ENCODE results near the gene TMUB1.

Gene TMUB1

DNA sequence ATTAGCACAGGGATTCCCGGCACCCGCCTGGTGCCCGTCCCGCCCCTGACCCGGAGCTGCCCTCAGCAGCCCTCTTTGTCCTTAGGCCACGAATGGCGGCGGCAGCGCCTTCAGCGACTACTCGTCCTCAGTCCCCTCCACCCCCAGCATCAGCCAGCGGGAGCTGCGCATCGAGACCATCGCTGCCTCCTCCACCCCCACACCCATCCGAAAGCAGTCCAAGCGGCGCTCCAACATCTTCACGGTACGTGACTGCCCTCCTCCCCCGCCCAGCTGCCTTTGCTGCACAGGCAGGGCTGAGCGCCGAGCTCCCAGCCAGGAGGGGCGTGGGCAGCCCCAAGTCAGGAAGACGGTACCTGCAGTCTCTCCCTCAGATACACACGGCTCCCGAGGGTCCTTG is 36.6 kb upstream of the TMUB1 start:
- Histone ChIP-seq H3K4me1 (ENCODE audit: low read length) (no peaks in the 10 kb centered on the region), H3K4me2 (ENCODE audit: low read length) (no peak overlapping the region), H3K27ac (ENCODE audit: low read length) (no peak overlapping the region), H3K27me3 (ENCODE audit: low read depth, low read length) (no peaks in the 10 kb centered on the region), H3K4me3 (ENCODE audit: low read length) (no peak overlapping the region), H3K36me3 (replicated peaks; ENCODE audit: low read depth, low read length) (no peaks in the 10 kb centered on the region), H3K9ac (ENCODE audit: low read length) (no peak overlapping the region), H3K9me3 (ENCODE audit: insufficient read depth, low read length) (no peaks in the 10 kb centered on the region), H4K20me1 (ENCODE audit: insufficient read depth, low read length) (peaks cover 21% of the 10 kb centered on the region), H3K79me2 (ENCODE audit: low read length) (no peaks in the 10 kb centered on the region), H2AFZ (ENCODE audit: low read depth, low read length) (no peak overlapping the region)
- TF ChIP-seq CTCF (IDR thresholded peaks at IDR 0.05; ENCODE audit: low read depth, low read length) = no peak
- TF ChIP-seq EZH2phosphoT487 (IDR thresholded peaks at IDR 0.05; ENCODE audit: low read depth) = no peak

DNA sequence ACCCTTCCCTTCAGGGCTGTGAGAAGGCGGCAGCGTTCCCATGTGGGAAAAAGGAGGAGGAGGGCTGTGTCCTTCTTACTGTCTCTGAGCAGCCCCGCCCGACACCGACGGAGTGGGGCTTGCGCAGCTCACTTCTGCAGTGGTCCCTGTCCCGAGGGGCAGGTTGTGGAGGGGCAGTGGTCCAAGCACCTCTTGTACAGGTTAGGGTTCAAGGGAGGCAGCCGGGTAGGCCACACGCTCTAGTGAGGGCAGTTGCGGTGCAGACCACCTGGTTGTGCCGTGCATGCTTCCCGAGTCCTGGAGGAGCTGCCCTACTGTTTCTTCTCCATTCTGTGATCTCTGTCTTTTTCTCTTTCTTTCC is 35.7 kb upstream of the TMUB1 start:
- H3K9me3 ChIP-seq (ENCODE audit: insufficient read depth, low read length) = no peaks in the 10 kb centered on the region
- no peak overlapping the region for H3K4me3 ChIP-seq (ENCODE audit: low read length)
- H2AFZ ChIP-seq (ENCODE audit: low read depth, low read length) = no peak overlapping the region
- peaks cover 14% of the 10 kb centered on the region for H4K20me1 ChIP-seq (ENCODE audit: insufficient read depth, low read length)
- H3K36me3 ChIP-seq (replicated peaks; ENCODE audit: low read depth, low read length) = no peaks in the 10 kb centered on the region
- H3K27me3 ChIP-seq (ENCODE audit: low read depth, low read length) = no peaks in the 10 kb centered on the region
- TF ChIP-seq CTCF (IDR thresholded peaks at IDR 0.05; ENCODE audit: low read depth, low read length) (no peak), EZH2phosphoT487 (IDR thresholded peaks at IDR 0.05; ENCODE audit: low read depth) (no peak)
- no peak overlapping the region for H3K27ac ChIP-seq (ENCODE audit: low read length)
- no peak overlapping the region for H3K9ac ChIP-seq (ENCODE audit: low read length)
- no peaks in the 10 kb centered on the region for H3K4me1 ChIP-seq (ENCODE audit: low read length)
- no peaks in the 10 kb centered on the region for H3K79me2 ChIP-seq (ENCODE audit: low read length)
- no peak overlapping the region for H3K4me2 ChIP-seq (ENCODE audit: low read length)

DNA sequence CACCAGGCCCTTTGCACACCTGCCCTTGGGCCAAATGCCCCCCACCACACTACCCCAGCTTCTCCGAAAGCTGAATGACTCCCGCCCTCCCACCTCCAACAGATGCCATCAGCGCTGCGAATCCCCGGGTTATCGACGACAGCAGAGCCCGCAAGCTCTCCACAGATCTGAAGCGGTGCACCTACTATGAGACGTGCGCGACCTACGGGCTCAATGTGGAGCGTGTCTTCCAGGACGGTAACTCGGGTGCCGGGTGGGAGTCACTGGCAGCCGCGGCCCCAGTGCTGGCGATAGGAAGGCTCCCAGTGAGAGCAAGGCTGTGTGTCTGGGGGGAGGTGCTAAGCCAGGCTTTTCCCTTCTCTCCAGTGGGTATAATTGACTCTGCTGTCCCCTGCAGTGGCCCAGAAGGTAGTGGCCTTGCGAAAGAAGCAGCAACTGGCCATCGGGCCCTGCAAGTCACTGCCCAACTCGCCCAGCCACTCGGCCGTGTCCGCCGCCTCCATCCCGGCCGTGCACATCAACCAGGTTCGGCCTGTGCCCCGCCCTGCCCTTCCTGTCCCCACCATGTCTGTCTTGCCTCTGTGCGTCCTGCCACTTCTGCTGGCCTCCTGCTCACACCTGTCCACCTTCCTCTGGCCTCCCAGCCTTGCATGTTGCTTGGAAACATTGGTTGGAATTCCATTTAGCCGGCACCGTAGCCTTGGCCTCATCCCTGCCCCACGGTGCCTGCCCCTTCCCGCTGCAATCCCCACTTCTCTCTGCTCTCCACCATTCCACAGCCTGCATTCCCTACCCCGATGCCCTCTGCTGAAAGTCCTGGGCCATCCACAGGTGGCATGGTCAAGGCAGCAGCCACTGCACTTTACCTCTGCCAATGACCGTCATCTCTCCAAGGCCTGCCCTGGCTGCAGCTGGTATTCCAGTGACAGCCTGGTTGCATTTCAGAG is 35.1 kb upstream of the TMUB1 start:
- H3K27ac ChIP-seq (ENCODE audit: low read length) = no peak overlapping the region
- no peaks in the 10 kb centered on the region for H3K9me3 ChIP-seq (ENCODE audit: insufficient read depth, low read length)
- H2AFZ ChIP-seq (ENCODE audit: low read depth, low read length) = no peak overlapping the region
- no peaks in the 10 kb centered on the region for H3K36me3 ChIP-seq (replicated peaks; ENCODE audit: low read depth, low read length)
- H3K9ac ChIP-seq (ENCODE audit: low read length) = no peak overlapping the region
- H3K4me1 ChIP-seq (ENCODE audit: low read length) = no peaks in the 10 kb centered on the region
- TF ChIP-seq CTCF (IDR thresholded peaks at IDR 0.05; ENCODE audit: low read depth, low read length) (no peak), EZH2phosphoT487 (IDR thresholded peaks at IDR 0.05; ENCODE audit: low read depth) (no peak)
- no peak overlapping the region for H3K4me2 ChIP-seq (ENCODE audit: low read length)
- H4K20me1 ChIP-seq (ENCODE audit: insufficient read depth, low read length) = peaks cover 14% of the 10 kb centered on the region
- no peaks in the 10 kb centered on the region for H3K27me3 ChIP-seq (ENCODE audit: low read depth, low read length)
- no peaks in the 10 kb centered on the region; the same call in 1 of the 2 replicates for H3K79me2 ChIP-seq (ENCODE audit: low read length)
- H3K4me3 ChIP-seq (ENCODE audit: low read length) = no peak overlapping the region

DNA sequence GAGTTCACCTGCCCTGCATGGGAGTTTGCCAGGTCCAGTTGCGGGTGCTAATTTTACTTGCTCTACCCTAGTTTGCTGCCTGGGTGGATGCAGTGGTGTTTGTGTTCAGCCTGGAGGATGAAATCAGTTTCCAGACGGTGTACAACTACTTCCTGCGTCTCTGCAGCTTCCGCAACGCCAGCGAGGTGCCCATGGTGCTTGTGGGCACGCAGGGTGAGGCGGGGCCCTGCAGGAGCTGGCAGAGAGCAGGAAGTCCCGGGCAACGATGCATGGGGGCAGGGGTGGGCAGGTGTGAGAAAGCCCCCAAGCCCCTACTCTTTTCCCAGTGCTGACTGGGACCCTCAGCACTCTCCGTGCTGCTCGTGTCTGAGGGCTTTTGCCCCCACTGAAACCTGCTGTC is 34.3 kb upstream of the TMUB1 start:
- H3K36me3 ChIP-seq (replicated peaks; ENCODE audit: low read depth, low read length) = no peaks in the 10 kb centered on the region
- peaks cover 14% of the 10 kb centered on the region for H4K20me1 ChIP-seq (ENCODE audit: insufficient read depth, low read length)
- no peaks in the 10 kb centered on the region for H3K4me1 ChIP-seq (ENCODE audit: low read length)
- no peaks in the 10 kb centered on the region for H3K9me3 ChIP-seq (ENCODE audit: insufficient read depth, low read length)
- no peak overlapping the region for H3K4me3 ChIP-seq (ENCODE audit: low read length)
- no peak overlapping the region for H3K4me2 ChIP-seq (ENCODE audit: low read length)
- no peak overlapping the region for H3K9ac ChIP-seq (ENCODE audit: low read length)
- H2AFZ ChIP-seq (ENCODE audit: low read depth, low read length) = no peak overlapping the region
- H3K79me2 ChIP-seq (ENCODE audit: low read length) = no peaks in the 10 kb centered on the region; the same call in 1 of the 2 replicates
- TF ChIP-seq CTCF (IDR thresholded peaks at IDR 0.05; ENCODE audit: low read depth, low read length) (no peak), EZH2phosphoT487 (IDR thresholded peaks at IDR 0.05; ENCODE audit: low read depth) (no peak)
- H3K27ac ChIP-seq (ENCODE audit: low read length) = no peak overlapping the region
- no peaks in the 10 kb centered on the region for H3K27me3 ChIP-seq (ENCODE audit: low read depth, low read length)

Data from OCI-LY3 (cell line).